Measurements from ENCODE around the gene PRRG3.
A peak's percentile ranks its signal among the peaks of the same experiment; 100 is the strongest.
"Not testable (repeated sequence)": the region's sequence is repeated elsewhere in the genome, so short reads cannot be mapped to it uniquely, and the experiment has no call there.

Gene PRRG3

DNA sequence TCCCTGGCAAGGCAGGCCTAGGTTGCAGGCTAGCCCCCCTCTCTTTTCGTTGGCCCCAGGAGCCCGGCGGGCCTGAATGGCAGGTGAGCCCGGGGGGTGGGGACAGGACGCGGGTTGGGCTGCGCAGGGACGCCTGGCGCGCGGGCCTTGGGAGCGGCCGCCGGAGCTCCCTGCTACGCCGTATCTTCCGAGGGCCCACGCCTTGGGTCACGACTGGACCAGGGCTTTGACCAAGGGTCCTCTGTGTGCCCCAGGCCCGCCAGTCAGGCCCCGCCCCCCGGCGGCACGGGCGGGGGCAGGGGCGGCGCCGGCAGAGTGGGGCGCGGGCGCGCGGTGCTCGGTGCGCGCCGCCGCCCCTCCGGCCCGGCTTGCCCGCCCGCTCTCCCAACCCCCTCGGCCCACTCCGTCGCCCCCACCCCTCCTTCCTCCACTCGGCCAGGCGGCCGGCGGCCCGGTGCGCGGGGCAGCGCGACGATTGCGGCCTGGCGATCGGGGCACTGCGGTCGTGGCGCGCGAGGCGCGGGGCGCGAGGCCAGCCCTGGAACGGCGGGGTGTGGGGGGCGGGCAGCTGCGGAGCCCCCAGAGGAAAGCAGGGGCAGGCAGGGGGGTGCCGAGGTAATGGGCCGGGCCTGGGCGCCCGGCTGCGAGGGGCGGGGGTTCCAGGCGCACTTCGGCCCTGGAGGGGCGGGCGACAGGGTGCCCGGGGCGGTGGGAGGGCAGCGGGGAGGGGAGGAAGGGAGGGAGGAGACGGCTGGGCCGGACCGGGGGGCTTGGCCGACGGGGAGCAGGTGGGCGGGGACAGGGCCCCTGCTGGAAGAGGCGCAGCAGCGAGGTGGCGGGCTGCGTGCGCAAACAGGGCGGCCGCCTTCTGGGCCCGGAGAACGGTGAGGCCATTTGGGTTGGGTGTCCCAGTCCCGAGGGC, at the start of gene PRRG3:
Gene PRRG3 (plus strand): TSS at position 798 of the 922 bp plus-strand sequence. CDS start 3,357 bp downstream, outside the sequence.
- no peak for DNase-seq

DNA sequence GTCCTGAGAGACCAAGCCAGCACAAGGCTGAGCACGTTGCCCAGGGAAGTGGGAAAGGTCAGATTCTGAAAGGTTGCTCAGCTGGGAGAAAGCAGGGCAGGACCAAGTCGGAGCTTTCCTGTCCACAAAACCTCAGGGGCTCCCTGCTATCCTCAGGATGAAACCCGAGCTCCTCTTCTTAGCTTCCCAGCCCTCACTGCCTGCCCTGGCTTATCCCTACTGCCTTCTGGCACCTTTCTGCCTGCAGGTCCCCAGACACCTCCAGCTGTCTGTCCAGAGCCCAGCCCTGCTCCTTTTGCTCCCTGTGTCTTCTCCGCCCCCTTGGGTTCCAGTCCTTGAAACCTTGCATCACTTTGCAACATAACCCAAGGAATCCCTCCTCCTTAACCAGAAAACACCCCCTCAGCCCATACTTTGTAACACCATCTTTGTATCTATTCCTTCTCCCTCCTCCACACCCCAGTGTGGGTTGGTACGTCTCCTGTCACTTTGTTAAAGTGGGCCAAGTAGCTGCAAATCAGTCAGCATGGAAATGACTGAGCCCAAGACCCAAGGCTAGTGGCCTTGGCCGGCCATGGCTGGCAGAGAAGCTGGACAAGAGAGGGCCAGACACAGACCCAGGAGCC, 20.0 kb upstream of the PRRG3 start:
- no peak for DNase-seq

DNA sequence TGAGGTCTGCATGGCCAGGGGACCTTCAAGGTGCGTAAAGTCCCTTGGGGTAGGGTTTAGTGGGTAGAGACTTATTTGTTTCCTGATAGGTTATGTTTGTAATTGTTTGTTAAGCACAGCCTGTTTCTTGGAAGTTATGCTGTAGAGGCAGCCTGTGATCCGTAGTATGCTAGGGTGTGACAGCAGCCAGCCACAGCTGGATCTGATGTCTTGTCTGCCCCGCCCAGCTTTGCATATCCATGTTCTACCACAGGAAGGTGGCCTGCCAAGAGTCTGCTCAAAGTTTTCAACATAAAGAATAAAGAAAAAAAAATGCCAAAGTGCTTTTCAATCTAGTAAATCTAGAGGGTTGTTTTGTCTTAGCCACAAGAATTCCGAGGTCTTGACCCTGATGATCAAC, 19.1 kb upstream of the PRRG3 start:
- no peak for DNase-seq

DNA sequence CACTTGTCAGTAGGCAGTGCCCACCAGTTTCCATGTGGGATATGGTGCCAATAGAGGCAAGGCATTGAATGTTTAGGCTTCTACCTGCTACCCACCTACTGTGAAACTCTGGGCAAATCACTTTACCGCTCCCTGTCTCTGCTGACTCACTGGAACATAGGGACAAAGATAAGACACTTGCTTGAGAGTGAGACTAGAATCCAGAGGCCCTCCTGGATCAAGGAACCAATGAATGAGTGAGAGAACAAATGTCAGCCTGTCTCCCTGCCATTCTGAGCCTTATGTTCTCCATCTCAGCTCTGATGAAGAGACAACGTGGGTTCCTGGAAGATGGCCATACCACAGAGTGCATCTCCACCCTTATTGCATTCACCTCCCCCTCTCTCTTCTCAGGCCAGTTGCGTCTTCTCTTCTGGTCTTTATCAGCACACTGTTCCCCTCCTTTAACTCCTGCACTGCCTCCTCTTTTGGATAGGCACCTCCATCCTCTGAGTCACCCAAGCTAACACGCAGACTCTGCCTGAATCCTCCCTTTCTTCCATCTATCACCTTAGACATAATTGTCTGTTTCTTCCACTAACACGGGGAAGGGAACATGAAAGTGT, 15.4 kb upstream of the PRRG3 start:
- DNase-seq = no peak

DNA sequence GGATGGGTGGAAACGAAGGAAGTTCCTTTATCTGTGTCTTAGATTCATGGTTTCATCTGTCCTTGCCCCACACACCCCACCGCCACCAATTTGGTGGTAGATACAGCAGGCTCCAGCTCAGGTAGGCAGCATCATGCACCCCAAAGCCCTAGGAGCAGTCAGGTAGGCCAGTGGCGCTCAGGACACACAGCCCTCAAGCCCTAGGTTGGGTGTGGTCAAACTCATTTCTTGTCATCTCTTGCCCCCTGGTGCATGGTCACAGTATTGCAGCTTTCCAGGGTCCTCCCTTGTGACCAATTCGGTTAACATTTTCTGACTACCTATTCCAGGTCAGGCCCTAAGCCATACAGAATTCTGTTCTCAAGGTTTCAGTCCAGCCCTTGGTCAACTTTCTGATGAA, 14.5 kb upstream of the PRRG3 start:
- DNase-seq = peak; percentile 41

DNA sequence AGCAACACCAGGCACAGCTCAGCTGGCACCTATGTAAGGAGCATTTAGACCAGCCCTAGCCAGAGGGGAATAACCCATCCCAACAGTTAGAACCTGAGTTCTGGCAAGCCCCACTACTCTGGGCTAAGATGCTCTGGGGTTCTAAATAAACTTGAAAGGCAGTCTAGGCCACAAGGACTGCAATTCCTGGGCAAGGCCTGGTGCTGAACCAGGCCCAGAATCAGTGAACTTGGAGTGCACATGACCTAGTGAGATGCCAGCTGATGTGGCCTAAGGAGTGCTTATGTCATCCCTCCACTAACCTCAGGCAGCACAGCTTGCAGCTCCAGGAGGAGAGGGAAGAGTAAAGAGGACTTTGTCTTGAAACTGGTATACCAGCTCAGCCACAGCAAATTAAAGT, 7.6 kb upstream of the PRRG3 start:
- DNase-seq = no peak

DNA sequence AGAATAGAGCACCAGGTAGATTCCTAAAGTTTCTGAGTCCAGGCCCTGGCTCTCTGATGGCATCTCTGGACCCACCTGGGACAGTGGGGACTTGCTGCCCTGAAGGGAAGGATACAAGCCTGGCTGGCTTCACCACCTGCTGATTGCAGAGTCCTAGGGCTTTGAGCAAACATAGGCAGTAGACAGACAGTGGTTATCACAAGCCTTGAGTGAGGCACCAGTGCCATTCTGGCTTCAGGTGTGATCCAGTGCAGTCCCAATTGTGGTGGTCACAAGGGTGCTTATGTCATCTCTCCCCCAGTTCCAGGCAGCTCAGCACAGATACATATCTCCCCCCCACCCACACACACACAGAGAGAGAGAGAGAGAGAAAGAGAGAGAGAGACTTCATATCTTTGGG, 6.6 kb upstream of the PRRG3 start:
- DNase-seq = no peak

DNA sequence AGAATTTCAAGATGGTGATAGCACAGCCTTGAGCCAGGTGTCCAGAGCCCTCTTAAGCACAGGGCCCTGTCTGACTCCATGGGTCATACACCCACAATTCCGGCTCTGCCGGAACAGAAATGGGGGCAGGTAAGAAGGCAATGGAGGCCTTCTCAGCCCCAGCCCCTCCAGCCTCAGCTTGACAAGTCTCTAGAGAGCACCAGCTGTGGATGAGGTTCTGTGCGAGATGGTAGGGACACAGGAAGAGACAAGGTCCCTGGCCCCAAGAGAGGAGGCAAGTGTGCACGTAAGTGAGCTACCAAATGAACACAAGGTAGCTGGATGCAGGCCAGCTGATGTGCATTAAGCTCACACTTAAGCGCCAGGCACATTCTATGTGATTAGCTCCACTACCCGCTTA, 2.4 kb upstream of the PRRG3 start:
- no peak for DNase-seq

DNA sequence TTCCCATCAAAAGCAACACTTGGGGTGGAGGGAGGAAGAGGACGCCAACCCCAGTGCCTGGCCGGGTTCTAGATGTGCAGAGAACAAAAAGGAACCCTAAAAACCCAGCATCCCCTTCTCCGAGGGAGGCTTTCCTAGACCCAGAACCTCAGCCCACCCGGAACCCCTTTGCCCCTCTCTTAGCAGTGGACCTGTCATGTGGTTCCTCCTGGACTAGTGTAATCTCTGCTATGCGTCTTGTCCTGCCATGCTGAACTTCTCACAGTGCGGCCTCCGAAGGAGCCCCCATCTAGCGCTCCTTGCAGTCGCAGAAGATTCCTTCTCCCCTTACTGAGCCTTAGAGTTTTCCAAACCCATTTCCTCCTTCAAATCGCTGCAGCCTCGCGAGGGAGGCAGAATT, 1.1 kb upstream of the PRRG3 start:
- no peak for DNase-seq

DNA sequence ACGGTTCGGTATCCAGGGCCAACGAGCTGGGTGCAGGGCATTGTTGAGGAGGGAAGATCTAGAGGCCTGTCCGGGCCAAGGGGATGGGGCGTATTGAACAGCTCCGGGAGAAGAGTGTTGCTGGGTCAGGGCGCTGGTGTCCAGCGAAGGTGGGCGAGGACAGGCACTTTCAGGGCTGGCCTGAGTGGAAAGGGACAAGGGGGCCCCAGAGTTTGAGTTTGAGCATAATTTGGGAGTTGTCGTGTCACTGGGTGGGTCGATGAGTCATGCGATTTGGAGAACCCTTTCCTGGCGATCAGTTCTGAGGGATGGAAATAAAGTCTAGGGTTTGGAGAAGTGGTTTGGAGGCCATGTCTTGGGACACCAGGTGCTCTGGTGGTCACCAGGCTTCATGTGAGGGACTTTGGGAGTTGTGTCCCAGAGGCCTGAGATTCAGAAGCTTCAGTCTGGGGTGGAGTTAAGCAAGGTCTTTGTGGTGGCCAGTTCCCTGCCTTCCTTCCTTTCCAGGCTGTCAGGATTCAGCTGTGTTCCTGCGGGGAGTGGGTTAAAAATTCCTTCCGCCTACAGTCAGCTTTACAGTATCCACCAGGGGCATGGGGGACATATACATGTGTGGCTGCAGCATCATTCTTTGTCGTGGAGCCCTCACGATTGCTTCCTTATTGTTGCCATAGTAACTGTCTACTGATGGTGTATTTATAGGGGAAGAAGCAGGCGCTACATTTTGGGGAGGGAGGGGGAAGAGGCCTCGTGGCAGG, 504 bp downstream of the PRRG3 start:
- DNase-seq = no peak

DNA sequence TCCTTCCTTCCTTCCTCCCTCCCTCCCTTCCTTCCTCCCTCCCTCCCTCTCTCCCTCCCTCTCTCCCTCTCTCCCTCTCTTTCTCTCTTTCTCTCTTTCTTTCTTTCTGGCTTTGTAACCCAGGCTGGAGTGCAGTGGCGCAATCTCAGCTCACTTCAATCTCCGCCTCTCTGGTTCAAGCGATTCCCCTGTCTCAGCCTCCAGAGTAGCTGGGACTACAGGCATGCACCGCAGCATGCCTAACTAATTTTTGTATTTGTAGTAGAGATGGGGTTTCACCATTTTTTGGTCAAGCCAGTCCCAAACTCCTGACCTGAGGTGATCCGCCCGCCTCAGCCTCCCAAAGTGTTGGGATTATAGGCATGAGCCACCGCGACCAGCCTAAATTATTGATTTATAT, 1.8 kb downstream of the PRRG3 start:
- DNase-seq = not testable (repeated sequence)

DNA sequence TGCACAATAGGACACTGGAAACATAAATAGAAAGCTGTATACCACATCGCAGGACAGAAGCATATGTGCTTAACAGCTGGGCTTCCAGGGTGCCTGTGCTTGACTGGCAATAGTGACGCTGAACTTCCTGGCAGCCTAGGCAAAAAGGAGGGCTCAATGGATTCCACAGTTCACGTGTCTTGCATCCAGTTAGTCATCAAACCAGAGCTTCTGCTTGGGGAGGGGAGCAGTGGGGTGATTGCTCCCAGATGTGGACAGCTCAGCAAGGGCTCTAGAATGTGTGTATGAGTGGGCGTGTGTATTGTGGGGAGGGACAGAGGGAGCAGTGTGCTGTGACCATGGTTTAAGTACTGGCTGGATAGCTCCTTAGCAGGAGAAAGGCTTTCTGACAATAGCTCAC, 2.3 kb downstream of the PRRG3 start:
- DNase-seq = no peak

DNA sequence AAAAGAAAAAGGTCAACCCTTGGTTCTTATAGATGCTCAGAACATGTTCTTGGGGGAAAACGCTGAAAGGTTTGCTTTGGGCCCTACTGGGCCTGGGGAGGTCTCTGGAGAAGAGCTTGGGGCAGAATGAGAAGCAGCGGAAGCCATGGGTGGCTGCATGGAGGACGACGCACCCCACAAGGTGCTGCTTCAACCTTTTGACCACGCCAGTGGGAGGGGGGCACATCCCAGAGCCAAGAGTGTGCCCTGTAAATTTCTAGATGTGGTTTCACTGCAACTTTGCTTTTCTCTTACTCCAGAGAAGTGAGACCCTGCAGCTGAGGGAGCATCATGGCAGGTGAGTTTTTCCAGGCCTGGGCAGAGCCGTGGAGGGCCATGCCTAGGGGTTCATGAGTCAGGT, 3.2 kb downstream of the PRRG3 start:
- DNase-seq = no peak

DNA sequence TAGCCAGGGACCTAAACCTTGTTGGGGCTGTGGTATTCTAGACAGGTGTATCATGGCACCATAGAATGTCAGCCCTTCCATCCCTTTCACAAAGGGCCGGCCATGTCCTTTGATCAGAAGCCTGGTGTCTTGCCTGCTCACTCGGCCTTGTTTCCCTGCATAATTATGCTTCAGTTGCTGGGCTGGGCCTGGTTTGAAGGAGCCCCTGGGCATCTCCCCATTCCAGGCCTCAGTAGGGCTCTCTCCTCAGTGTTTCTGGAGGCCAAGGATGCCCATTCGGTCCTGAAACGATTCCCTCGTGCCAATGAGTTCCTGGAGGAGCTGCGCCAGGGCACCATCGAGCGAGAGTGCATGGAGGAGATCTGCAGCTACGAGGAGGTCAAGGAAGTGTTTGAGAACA, 4.5 kb downstream of the PRRG3 start:
- no peak for DNase-seq

DNA sequence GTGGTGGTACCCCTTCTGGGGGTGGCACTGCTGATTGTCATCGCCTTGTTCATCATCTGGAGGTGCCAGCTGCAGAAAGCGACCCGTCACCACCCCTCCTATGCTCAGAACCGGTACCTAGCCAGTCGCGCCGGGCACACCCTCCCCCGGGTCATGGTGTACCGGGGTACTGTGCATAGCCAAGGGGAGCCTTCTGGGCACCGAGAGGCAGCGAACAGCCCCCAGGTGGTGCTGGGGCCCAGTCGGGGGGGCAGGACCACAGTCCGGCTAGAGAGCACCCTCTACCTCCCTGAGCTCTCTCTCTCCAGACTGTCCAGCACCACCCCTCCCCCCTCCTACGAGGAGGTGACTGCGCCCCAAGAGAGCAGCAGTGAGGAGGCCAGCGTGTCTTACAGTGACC, 5.3 kb downstream of the PRRG3 start:
- DNase-seq = no peak

DNA sequence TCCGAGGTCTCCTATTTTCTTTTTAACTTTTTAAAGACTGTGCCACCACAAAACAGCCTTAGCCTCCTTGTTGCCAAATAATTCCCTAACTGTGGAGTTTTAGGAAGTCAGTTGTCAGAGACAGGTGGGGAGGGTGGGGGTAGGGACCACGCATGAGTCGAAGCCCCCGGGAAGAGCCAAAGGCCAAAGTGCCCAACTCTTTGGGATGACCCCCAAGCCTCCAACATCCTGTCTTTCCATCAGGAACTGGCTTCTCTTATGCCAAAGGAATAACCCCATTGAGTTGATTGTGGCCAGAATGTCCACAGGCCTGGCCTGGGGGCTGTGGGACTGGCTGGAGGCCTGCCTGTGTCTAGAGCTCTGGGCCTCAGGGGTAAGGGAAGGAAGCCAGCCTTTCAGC, 5.8 kb downstream of the PRRG3 start:
- DNase-seq = no peak

DNA sequence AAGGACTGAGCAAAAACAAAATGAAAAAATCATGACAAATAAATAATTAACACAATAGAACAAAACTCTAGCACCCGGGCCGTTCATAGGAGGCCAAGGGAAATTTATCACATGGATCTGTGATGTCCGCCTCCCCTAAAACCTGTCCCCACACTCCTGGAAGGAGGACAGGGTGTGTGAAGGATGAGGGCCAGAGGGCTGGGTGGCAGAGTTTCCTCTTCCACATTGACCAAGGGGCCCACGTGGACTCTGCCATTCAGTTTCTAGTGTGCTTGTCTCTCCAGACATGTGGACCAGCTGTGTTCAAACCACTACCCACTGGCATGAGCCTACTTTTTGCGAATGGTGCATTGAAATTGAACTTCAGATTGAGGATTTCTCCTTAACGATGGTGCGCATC, 6.3 kb downstream of the PRRG3 start:
- no peak for DNase-seq

DNA sequence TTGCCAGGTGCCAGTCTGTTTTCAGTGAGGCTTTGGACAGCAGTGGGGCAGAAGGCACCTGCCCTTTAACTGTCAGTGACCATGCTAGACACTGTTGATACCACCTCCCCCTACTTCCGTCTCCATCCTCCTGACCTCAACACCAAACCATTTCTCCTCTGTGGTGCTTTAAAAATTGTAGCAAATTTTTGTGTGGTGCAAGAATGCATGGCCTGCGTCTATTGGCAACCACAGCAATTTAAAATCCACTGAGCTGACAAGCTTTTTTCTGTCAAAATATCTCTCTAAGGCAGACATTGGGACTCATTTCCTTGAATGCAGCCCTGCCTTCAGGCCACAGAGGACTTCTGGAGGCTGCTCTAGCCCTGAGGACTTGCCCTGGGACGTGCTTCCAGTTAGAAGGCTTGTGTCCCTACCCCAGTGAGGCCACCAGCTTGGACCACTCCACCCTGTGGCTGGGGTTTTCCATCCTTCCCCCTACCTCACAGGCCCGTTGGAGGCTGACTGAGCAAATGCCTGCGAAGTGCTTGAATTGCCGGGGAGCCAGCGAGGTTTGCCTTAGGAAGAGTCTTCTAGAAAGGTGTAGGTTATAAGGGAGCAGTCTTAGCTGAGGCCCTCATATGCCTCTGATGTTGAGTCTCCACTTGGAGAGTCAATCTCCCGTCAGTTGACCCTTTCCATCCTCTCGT, 6.9 kb downstream of the PRRG3 start:
- no peak for DNase-seq

DNA sequence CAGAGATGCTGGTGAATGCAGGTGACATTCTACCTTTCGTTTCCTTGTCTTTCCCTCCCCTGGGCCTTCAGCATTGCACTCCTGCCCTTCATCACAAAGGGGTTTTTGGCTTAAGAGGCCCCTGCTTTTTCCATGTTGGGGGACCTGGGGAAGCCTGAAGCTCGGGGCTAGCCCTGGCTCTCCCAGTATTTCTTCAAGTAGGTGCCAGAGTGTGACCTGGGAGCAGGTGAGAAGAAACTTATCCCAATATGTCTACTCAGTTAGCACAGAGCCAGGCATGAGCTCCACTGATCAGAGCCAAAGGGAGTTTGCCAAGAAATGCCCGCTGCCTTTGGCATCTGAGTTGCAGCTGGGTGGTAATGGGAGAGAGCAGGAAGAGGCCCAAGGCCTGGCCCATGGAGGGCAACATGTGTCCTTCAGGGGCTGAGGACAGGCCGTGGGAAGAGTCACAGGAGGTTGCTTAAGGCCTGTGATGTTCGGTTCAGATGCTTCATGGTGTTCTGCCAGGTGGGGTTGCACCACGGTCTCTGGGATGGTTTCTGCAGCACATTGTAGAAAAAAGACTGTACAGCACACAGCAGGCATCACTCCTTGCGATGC, 7.6 kb downstream of the PRRG3 start:
- no peak for DNase-seq

DNA sequence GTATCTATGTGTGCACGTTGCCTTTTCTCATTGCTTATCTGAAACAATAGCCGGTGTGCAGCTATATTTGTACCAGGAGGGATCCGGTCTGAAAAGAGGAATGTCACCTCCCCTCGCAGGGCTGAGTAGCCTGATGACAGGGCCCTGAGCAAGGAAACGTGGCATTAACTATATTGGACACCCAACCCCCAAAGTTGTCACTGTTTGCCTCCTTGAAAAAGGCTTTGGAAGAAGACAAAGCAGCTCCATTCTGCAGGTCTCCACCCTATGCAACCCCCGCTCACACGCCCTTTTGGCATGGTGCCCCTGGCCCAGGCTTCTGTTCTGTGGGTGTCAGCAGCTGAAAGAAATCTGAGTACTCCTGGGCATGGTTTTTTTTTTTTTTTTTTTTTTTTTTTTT, 8.2 kb downstream of the PRRG3 start:
- no peak for DNase-seq

DNA sequence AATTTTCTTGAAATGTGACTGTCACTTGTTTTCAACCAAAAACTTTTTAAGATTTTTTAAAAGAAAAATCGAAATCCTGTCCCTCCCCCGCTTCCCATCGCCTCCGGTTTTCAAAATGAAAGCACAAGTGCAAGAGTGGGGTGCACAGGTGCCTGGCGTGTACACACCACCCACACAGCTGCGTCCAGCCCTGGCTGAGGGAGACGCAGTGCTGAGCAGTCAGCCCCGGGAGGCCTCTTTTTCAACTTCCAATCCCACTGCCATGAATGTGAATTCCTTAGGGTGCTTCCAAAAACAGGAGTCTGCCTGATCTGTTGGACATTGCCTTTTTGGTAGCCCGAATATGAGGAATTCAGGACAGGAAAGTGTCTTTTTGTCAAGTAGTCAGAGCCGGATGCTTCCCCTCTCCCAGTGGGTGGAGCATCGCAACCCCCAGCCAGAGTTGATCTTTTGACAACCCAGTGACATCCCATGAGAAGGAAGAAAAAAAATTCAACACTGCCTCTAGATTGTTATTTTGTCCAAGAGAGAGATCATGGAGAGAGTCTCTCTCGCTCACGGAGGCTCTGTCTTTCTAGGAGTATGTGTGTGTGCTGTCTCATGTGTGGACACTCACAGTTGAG, 8.9 kb downstream of the PRRG3 start:
- DNase-seq = no peak

DNA sequence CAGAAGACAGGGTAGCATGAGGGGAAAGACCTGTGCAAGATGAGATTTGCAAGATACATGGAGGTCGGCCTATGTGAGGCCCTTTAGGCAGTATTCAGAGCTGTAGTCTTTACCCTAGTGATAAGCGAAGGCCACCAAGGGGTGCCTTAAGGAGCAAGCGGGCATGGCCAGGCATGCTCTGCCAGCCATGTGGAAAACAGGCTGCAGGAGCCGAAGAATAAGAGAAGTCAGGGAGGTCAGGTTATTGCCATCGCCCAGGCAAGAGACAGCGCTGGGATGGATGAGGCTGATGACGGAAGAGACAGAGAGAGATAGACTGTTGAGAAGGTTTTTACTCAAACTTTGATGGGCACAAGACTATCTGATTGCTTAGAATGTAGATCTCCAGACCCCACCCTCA, 13.6 kb downstream of the PRRG3 start:
- no peak for DNase-seq
